Stimulated activated CD4-positive, alpha-beta T cell treated with anti-CD3 and anti-CD28 coated beads, Interleukin-1b, Interleukin-23, amount 100 ng/mL, for 1 hour (primary cell): ENCODE data around the gene MYO1B.

Source experiments
- DNase-seq, 2 donors: peaks; one replicate each; pipeline ENCODE4 v3.0.0-alpha.2; 2020; ENCODE audit warnings: low read depth in 2 of 2

Gene MYO1B

DNA sequence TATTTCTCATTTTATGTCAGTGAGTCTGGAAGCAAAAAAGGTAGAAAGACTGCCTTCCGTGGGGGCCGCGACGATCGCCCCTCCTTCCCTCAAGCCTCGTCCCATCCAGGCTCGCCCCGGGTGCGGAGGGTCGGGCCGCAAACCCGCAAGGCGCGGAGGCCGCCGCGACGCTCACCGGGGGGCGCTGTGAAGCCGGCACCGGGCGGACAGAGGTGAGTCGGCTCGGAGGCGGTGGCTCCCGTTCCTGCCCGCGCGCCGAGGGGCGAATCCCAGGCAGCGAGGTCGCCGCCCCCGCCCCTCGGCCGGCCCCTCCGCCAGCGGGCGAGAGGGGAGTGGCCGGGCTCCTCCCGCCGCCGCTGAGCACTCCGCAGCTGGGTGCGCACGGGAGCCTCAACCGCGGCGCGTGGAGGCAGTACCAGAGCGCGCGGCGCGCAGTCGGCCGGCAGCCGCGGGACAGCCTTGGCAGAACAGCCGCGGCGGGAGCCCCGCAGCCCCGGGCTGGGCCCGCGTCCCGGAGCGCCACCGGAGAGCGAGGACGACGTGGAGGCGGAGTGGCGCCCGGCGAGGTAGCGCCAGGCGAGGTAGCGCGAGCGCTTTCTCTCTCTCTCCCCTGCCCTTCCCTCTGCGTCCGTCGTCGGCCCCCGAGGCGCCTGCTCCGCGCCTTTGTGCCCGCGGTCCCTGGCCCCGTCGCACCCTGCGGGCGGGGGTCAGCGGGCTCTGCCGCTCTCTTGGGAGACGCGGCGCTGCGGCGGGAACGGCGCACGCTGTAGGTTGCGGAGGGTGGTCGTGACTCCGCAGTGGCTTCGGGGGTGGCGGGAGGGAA is at the start of gene MYO1B:
Gene MYO1B (plus strand): TSS at position 359 of the 823 bp plus-strand sequence. CDS start 31,492 bp downstream, outside the sequence.
- peak in 1 of 2 donors; percentile 23 for DNase-seq

DNA sequence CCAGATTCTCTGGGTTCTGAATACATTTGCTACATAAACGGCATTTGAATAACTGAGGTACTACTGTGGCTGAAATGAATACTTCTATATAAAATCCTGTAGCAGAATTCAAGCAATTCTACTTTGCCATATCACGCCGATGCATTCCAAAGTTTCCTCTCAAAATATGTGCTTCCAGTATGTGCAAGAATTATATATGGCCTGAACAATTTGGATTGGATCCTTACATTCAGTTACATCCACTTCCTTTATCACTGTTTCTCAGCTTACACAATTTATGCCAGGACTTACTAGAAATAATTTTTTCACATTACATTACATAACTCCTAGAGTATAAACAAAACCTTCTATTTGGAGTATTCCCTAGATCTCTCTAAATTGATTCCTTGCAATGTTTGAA is 48.1 kb upstream of the MYO1B start:
- DNase-seq = no peak

DNA sequence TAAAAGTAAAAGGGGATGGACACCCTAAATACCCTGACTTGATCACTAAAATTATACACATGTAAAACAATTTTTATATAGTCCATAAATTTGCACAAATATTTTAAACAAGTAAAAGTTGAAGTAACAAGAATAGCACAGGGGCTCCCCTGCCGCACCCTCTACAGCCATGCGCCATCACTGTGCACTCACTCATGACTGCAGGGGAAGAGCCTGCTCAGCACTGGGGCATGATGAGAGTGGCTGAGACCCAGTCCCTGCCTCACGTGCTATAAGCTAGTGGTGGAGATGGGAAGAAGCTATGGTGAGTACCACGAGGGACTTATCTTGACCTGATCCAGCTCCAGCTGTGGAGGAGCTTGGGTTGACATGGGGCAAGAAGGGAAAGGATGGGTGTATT is 46.9 kb upstream of the MYO1B start:
- no peak for DNase-seq

DNA sequence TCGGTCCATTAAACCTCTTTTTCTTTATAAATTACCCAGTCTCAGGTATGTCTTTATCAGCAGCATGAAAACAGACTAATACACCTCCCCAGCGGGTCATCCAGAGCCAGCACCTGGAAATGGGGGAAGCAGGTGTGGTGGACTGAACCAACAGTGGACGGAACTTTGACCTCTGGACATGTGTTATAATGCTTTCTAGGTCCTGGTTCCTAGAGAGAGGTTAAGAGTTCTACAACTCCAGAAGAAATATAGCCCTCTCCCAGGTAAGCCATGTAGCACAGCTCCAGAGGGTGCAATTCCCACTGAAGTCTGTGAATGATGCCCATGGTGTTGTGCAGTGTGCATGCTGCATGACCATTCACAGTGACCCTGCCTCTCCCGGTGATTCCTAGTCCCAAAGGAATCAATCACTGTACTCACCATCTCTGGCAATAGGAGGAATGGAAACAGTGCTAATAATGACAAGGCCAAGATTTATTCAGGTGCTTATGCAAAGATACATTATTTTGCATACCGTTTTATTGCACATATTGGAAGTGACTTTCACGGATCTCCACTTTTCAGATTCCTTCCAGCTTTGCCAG is 45.2 kb upstream of the MYO1B start:
- DNase-seq = no peak

DNA sequence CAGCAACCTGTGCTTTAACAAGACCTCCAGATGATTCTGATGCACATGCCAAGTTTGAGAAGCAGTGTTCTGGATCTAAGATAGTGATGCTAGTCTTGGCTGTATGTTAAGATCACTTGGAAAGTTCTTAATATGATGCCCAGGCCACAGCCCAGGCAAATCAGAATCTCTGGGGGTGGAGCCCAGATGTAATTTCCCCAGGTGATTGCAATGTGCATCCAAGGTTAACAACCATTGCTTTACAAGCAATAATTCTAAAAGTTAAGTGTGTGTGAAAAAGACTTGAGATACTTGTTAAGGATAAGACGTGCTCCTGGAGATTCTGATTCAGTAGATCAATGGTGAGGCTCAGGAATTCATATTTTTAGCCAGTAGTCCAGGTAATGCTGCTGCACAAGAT is 44.3 kb upstream of the MYO1B start:
- DNase-seq = no peak

DNA sequence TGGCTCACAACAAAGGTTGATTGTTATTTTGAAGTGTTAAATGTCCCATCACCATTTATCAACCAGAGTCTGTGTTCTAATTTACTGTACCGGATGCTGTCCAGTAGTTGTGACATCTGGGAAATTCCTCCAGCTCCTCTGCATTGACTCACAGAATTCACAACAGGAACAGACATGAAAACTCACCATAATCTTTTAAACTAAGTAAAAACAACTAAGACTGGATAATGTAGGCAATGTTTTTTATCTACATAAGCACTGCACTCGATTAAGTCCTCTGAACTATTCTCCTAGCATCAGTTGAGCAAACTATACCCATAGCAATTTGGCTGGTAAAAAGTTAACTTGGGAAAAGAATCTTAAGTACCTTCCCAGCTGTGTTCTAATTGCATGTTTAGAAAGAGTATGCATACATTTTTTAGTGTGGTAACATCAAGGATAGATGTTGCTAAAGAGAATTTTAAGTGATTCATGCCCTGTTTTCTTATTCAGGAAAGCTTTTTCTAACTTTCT is 42.9 kb upstream of the MYO1B start:
- DNase-seq = no peak

DNA sequence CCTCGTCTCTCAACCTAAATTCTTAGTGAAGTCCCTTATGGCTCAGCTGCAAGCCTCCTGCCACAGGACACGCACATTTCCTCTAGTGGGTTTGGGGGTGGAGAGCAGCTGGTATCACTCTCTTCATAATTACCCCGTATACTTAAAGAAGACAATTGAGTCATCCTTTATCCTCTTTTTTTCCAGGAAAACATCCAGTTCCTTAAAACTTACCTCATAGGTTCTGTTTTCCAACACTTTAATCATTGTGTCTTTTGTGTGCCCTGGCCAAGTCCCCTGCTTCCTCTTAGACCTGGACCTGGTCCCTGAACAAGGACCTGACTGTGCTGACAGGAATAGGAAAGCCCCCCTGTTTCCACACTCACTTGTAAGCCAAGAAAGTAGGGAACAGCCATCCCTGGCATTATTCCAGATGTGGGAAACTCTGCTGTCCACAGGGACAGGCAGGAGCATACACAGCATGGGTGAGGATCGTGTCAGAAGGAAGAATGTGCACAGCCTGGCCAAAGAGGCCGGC is 42.3 kb upstream of the MYO1B start:
- DNase-seq = no peak

DNA sequence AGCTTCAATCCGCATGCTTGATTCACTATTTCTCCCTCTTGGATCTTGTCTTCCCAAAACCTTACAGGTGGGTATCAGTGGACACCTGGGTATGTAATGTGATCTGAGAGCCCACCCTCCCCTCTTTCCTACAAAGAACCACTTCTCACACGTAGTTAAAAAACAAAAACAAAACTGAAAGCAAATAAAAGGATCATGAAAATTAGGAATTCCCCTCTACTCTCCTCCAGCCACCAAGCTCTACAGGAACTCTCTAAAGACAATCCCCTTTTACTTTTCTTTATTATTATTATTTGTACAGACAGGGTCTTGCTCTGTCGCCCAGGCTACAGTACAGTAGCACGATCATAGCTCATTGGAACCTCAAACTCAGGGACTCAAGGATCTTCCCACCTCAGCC is 40.8 kb upstream of the MYO1B start:
- DNase-seq = no peak

DNA sequence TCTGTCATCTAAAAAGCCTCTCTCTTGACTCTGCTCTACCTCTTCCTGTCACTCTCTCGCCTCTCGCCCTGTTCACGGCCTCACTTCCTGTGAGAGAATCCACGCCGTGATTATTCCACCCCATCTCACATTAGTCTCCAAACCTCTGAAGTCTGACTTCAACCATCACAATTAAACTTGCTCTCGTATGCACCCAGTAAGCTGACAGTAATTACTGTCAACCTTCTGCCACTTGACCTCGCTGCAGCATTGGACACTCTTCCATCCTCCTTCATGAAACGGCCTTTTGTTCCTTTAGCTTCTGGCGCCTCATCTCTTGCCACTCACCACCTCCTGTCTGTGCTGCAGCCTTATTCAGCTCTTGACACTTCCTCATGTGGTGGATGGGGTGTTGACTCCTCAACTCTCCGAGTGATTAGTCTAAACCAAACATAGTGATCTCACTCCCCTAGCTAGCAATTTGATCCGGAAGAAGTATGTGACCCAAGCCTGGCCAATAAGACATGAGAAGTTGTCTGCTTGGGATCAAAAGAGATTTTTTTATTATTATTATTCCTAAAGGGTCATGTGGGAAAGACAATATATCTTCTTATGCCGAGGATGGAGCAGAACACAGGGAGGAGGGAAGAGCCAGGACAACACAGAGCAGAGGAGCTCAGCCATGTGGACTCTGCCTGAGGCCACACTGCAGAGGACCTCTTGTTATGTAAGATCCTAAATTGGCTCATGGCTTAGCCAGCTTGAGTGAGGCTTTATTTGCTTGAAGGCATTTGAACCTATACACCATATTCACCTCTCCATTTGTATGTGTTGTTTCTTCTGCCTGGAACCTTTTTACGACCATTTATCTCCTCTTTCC is 38.4 kb upstream of the MYO1B start:
- DNase-seq = no peak

DNA sequence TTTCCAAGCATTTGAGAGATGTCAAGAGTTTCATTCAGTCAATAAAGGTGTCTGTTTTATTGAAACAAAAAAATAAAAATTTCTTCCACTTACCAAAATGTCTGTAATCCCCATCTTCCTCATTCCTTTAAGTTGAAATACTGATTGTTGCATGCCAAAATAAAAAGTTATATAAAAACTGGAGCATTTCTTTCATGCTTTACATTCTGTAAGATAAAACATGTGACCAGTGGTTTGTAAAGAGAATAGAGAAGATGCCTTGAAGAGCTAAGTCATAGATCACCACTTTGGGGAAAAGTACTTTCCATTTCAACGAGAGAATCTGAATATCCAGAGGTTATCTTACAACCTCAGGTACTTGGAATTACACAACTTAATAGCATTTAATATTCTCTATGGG is 35.9 kb upstream of the MYO1B start:
- no peak for DNase-seq

DNA sequence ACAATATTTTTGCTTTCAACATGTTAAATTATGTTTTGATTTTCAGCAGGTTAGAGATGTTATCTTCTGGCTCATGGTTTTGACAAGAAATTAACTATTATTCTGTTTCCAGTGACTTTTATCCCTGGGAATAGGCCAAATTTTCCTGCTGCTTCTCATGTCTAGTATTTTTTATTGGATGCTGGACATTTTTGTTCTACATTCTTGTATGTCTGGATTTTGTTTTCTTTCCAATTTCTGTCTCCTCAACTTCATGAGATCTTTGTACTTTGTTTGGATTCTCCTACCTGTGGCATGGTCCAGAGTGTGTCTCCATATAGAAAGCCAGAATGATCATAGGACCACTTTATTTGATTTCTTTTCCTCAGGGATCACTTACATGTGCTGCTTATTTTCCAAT is 33.1 kb upstream of the MYO1B start:
- DNase-seq = no peak

DNA sequence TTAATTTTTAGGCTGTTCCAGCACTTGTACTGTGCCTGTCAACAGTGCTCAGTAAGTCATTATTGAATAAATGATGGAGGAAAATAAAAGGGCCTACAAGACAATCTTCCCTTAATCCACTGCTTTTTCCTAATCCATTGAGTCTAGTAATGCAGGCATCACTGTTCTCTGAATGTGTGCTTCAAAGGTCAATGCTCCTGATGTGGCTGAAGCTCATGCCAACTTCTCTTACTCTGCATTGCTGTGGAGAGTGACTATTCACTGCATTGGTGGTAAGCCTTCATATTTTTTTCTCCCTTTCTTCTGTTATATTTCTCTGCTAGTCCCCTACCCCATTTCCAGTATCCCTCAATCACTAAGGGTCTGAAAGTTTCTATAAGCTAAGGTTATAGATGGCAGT is 31.9 kb upstream of the MYO1B start:
- no peak for DNase-seq

DNA sequence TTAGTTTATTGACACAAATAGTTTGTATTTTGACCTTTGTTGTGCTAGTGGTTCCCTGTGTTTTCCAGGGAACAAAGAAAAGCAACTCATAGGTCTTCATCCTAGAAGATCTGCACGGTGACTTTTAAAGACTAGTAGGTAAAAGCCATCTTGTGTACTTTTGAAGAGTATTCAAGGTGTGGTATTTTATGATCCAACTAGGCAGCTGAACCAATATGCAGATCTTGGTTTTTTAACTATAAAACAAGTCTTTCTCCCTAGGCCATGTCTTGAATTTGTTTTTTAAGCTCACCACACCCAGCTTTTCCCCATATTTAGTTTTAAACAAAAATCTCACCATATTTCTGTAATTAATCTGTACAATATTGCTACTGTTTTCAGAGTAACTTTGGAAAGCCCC is 30.0 kb upstream of the MYO1B start:
- DNase-seq = no peak

DNA sequence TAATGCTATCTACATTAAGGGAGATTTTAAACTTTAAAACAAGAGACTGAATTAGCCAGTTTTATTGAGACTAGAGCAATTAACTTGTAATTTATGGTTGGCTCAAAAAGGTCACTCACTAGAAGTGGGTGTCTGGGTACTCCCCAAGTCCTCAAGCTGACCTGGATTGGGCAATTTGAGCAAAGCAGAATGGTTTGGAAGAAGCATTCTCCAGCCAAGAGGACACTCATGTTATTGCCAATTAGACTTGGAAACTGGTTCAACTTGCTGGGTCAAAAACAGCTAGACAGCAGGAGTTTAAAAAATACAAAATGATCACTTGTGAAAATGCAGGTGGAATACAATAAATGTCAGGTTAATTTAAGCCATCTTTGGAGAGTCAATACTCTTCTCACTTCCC is 29.5 kb upstream of the MYO1B start:
- DNase-seq = no peak

DNA sequence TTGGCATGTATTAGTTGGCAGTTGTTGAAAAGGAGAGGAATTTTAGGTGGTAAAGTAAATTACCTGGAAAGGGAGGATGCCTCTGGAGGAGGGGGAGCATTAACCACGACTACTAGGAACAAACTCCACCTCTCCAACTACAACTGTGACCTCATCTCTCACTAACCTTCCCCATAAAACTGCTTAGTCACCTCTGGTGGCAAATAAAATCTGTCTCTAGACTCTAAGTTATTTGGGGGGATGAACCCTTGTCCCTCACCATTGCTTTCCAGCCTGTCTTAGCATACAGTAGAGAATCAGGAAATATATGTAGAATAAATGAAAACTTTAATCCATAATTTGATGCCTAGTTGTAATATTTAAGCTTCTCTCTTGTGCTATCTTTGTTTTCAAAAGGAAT is 27.6 kb upstream of the MYO1B start:
- no peak for DNase-seq

DNA sequence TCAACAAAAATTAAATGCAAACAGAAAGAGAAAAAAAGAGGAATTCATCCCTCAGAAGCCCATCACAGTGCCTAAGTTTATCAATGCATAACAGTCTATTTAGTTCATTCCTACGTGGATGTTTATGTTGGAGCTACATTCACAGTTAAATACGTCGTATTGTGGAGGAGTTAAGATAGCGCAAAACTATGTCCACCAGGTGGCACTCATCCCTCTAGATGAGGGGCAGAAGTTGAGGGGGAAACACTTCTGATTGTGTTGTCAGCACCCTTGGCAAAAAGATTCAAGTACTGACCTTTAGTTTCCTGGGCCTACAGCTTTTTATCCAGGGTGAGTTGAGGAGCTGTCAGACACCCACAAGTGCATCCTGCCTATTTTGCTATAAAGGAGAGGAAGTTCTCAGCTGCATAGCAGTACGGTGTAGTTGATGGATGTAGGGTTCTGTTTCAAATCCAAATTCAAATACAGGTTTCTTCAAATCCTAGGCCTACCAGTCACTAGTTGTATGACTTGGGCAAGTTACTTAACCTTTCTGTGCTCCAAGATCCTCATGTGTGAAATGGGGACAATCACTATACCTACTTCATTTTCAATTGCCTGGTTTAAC is 26.8 kb upstream of the MYO1B start:
- DNase-seq = no peak

DNA sequence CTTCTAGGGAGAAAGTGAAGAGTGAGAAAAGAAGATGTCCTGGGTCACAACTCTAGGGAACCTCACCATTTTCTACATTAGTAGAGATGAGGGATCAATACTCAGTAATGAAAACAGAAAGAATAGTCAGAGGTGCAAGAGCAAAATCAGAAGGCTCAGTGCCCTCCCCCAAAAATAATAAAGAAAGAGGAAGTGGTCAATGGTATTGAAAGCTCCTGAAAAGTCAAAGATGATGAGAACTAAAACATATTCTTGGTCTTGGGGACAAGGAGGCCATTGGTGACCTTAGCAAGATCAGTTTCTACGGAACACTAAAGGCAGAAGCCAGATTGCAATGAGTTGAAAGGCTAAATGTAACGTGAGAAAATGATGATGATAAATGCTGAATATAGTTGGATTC is 24.5 kb upstream of the MYO1B start:
- no peak for DNase-seq

DNA sequence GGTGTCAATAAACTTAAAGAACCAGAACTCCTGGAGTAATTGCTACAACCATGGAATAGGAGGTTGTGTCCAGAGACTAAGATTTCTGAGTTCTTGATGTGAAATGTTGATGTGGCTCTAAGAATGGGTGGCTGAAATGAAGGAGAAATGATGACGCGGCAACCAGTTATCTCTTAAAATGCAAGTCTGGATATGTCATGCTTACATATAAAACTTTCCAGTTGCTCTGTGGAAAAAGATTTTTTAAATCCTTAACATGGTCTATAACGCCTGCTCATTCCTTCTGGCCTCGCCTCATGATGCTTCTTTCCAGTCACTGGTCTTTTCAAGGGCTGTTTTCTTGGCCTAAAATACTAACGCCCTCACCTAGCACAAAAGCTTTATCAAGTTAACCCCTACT is 23.5 kb upstream of the MYO1B start:
- DNase-seq = no peak

DNA sequence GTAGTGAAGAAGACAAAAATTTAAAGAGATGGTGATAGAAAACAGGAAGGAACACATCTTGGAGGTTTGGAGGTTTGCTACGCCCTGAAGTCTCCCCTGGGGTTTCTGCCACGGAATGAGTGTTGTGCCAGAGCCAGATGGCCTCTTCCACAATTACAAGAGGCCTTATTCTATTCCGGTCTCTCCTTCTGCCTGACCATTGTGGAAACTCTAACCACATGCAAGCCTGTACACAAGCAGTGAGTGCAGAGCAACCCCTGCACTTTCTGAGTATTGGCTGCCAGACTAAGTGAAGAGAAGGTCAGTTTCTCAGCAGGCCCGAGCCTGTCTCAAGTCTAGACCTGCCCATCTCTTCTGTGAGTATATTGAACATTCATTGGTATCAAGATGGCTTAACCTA is 22.7 kb upstream of the MYO1B start:
- DNase-seq = no peak

DNA sequence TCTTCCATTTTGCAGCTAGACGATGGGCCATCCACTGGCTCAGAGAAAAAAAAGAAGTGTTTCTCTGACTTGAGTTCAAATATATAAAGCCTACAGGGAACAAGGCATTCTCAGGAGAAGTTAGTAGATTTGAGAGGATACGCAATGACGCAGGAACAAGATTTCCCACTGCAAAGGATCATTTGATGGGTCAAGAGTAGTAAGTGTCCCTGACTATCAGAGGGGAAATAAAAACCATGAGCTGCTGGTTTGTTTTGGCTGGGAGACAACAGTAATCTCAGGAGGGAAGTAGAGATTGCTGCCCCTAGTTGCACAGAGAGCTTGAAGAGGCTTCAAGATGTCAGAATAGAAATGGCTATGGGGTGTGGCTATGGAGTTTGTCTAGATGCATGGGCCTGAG is 22.3 kb upstream of the MYO1B start:
- no peak for DNase-seq

DNA sequence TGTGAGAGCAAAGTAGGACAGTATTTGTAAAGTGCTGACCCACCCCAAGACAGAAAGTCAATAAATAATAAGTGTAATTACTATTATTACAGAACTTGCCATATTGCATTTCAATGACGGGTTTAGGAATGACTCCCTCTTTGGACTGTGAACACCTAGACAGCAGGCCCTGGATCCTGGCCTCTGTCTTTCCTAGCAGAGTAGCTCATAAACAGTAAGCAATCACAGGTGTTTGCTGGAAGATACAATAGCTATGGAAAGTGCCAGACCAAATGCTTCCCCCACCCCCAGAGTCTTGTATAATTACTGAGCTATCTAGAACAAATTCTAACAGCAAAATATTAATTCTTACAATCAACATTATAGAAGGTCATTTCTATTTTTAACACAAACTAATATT is 20.1 kb upstream of the MYO1B start:
- no peak for DNase-seq

DNA sequence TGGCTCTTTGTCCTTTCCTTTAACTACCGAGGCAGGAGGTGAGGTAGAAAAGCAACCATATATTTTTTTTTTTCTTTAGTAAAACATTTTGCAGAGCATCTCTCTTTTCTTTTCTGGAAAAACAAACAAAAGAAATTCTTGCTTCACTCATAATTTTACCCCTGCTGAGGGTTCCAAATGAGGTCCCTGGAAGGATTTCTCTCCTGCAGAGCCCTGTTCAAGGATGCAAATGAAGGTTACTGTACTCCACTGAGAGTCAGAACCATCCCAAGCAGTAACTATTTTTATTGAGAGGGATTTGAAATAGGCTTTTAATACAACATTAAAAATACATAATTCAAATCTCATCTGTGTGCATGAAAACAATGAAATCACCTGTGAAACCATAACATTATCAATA is 19.5 kb upstream of the MYO1B start:
- no peak for DNase-seq
